Measurements from ENCODE around the gene GNL1.
"Not testable (repeated sequence)": the region's sequence is repeated elsewhere in the genome, so short reads cannot be mapped to it uniquely, and the experiment has no call there.

GNL1 gene

DNA sequence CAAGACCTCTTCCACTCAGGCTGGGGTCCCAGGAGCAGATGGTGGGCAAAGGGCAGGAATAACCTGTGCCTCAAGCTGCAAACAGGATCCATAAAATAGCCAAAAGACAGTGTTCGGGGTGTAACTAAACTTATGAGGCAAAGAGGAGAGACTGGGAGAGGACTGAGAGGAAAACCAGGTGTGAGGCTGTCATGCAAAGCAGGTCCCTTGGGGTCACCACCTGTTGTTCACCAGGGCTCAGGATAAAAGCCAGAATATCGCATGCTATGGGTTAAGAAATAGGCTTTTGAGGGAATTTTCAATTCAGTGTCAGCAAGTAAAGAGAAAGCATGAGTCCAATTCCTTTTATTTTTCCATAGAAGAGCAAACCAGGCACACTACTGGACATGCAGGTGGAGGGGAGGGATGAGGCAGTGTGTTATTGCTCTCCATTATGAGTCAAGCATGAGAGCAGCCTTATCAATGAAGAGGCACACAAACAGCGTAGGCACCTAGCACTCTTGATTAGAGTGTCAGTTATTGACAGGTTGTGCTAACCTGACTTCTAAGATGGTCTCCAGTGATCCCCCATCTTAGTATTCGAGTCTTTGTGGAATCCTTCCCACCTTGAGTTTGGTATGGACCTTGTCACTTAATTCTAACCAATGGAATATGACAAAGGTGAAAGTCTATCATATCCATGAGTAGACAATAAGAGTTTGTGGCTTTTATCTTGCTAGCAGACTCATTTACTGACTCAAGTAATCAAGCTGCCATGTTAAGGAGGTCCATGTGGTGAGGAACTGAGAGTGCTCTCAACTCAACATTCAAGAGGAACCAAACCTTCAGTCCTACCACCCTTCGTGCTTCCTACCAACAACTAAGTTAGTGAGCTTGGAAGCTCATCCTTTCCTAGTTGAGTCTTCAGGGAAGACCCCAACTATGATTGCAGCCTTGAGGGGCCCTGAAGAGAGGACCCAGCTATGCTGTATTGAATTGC, 48.2 kb downstream of the GNL1 start:
- Histone ChIP-seq H3K27me3 (peaks cover 0 to 5% of the 10 kb centered on the region in 2 donors), H3K9me3 (no peaks in the 10 kb centered on the region), H3K27ac (no peak overlapping the region), H3K4me3 (no peak overlapping the region), H3K36me3 (no peaks in the 10 kb centered on the region), H3K4me1 (no peaks in the 10 kb centered on the region)
- TF ChIP-seq, protein P1, sequence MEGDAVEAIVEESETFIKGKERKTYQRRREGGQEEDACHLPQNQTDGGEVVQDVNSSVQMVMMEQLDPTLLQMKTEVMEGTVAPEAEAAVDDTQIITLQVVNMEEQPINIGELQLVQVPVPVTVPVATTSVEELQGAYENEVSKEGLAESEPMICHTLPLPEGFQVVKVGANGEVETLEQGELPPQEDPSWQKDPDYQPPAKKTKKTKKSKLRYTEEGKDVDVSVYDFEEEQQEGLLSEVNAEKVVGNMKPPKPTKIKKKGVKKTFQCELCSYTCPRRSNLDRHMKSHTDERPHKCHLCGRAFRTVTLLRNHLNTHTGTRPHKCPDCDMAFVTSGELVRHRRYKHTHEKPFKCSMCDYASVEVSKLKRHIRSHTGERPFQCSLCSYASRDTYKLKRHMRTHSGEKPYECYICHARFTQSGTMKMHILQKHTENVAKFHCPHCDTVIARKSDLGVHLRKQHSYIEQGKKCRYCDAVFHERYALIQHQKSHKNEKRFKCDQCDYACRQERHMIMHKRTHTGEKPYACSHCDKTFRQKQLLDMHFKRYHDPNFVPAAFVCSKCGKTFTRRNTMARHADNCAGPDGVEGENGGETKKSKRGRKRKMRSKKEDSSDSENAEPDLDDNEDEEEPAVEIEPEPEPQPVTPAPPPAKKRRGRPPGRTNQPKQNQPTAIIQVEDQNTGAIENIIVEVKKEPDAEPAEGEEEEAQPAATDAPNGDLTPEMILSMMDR (IDR thresholded peaks at IDR 0.05): no peak
- intact Hi-C loops (cut with DNase I; ENCODE audit: low total_unique reads): no loop called here
- no peak for DNase-seq

DNA sequence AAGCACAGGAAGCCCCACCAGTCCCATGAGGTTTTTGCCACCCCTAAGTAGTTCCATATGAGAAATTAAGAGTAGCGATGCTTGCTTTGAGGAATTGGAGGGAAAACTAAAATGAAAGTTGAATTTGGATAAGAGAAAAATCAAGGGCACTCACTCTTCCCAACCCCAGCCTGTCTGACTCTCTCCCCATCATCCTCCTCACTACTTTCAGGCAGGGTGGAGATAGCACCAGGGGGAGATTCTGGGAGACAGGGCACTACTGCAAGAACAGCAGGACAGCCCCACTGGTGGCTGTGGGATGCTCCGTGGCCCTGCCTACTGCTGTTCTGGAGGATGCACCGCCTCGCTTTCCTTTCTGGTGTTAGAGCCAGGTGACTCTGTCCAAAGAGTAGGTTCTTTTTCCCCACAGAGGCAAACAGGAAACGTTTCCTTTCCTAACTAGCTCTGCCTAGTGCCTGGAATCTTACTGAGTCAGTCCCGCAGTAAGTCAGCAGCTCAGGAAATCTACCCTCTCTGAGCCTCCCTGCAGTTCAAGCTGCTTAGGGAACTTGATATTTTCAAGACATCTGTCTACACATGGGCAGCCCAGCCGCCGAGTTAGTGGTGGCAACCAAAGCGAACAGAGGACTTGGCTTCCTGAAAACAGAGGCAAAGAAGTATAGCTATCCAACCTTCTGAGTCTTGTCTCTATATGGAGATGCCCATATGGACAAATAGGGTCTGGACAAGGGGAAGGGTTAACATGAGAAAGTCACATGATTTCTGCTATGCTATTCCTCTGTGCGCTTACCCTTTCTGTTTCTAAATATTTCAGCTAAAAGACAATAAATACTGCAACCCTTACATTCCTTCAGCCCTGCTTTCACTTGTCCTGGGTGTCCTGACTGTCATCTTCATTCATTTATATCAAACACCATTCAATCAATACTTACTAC, 55.6 kb downstream of the GNL1 start:
- no peaks in the 10 kb centered on the region for H3K4me1 ChIP-seq
- H3K27me3 ChIP-seq: no peaks in the 10 kb centered on the region
- intact Hi-C loops (cut with DNase I; ENCODE audit: low total_unique reads): no loop called here
- H3K9me3 ChIP-seq: no peaks in the 10 kb centered on the region
- H3K4me3 ChIP-seq: no peak overlapping the region
- H3K27ac ChIP-seq: no peak overlapping the region
- no peak for DNase-seq
- no peaks in the 10 kb centered on the region for H3K36me3 ChIP-seq
- TF ChIP-seq, protein P1 (IDR thresholded peaks at IDR 0.05): no peak

DNA sequence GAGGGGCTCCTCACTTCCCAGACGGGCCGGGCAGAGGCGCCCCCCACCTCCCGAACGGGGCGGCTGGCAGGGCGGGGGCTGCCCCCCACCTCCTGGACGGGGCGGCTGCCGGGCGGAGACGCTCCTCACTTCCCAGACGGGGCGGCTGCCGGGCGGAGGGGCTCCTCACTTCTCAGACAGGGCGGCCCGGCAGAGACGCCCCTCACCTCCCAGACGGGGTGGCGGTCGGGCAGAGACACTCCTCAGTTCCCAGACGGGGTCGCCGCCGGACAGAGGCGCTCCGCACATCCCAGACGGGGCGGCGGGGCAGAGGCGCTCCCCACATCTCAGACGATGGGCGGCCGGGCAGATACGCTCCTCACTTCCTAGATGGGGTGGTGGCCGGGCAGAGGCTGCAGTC, 57.6 kb downstream of the GNL1 start:
- H3K4me1 ChIP-seq; intact Hi-C loops (cut with DNase I; ENCODE audit: low total_unique reads); DNase-seq; H3K27me3 ChIP-seq; H3K9me3 ChIP-seq; H3K36me3 ChIP-seq; H3K27ac ChIP-seq; H3K4me3 ChIP-seq: not testable (repeated sequence)

DNA sequence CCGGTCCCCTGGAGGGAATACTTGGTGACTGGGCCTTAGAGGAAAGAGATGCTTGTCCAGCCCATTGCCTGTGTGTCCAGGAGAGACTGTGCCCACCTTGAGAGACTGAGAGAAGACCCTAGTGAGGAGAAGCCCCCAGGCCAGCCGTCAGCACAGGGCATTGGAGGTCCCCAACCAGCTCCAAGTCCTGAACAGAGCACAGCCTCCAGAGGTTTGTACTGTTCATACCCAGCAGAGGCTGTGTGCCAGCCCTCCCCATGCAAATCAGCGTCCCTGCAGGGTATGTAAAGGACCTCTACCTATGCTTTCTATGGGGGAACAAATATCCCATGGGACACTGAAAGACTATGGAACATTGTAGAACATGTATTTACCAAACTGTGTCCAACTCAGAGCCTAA, 58.6 kb downstream of the GNL1 start:
- DNase-seq: no peak
- peaks cover 3 to 16% (median 15%) of the 10 kb centered on the region in 3 donors for H3K36me3 ChIP-seq
- TF ChIP-seq, protein P1 (IDR thresholded peaks at IDR 0.05): no peak
- no peak overlapping the region for H3K27ac ChIP-seq
- intact Hi-C loops (cut with DNase I; ENCODE audit: low total_unique reads): no loop called here
- peaks cover 0 to 3% (median 0%) of the 10 kb centered on the region in 4 donors for H3K4me1 ChIP-seq
- no peaks in the 10 kb centered on the region for H3K27me3 ChIP-seq
- no peak overlapping the region for H3K4me3 ChIP-seq
- H3K9me3 ChIP-seq: no peaks in the 10 kb centered on the region

DNA sequence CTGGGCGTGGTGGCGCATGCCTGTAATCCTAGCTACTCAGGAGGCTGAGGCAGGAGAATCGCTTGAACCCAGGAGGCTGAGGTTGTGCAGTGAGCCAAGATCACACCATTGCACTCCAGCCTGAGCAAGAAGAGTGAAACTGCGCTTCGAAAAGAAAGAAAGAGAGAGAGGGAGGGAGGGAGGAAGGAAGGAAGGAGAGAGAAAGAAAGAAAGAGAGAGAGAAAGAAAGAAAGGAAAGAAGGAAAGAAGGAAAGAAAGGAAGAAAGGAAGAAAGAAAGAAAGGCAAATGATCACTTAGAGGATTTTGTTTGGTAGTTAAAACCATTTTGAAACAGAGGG, 59.1 kb downstream of the GNL1 start:
- peaks cover 7 to 21% (median 20%) of the 10 kb centered on the region in 3 donors for H3K36me3 ChIP-seq
- DNase-seq; H3K9me3 ChIP-seq; H3K4me3 ChIP-seq; H3K27ac ChIP-seq; H3K27me3 ChIP-seq; H3K4me1 ChIP-seq; intact Hi-C loops (cut with DNase I; ENCODE audit: low total_unique reads): not testable (repeated sequence)

DNA sequence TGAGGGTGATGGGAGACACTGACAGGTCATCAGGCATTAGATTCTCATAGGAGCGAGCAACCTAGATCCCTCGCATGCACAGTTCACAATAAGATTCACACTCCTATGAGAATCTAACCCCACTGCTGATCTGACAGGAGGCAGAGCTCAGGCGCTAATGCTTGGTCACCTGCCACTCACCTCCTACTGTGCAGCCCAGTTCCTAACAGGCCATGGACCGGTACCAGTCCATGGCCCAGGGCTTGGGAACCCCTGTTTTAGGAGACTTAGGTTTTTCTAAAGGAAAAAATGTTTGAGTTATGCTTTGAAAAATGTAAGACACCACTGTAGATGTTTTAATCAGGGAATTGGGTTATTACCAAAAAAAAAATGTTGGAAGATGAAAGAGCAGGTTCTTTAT, 60.3 kb downstream of the GNL1 start:
- DNase-seq: no peak
- Histone ChIP-seq H3K4me1 (peaks cover 0 to 16% (median 7%) of the 10 kb centered on the region in 4 donors), H3K9me3 (no peaks in the 10 kb centered on the region), H3K27me3 (no peaks in the 10 kb centered on the region), H3K36me3 (peaks cover 20 to 34% (median 32%) of the 10 kb centered on the region in 3 donors), H3K4me3 (no peak overlapping the region), H3K27ac (no peak overlapping the region)
- intact Hi-C loops (cut with DNase I; ENCODE audit: low total_unique reads): loop anchor here (2.0 kb wide), 1 partner anchor 417 kb away; no protein-coding TSS in a partner anchor
- TF ChIP-seq, protein P1 (IDR thresholded peaks at IDR 0.05): no peak

DNA sequence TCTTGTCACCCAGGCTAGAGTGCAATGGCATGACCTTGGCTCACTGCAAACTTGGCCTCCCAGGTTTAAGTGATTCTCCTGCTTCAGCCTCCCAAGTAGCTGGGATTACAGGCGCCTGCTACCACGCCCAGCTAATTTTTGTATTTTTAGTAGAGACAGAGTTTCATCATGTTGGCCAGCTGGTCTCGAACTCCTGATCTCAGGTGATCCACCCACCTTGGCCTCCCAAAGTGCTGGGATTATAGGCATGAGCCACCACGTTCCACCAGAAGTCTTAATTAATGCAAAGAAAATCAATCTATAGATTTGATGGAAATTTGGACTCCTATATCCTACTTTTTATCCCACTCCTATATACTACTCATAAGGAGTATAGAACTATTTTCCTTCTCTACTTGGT, 61.2 kb downstream of the GNL1 start:
- not testable (repeated sequence) for H3K4me3 ChIP-seq, H3K27me3 ChIP-seq, H3K9me3 ChIP-seq, DNase-seq, H3K27ac ChIP-seq
- Histone ChIP-seq H3K4me1 (peaks cover 0 to 25% (median 16%) of the 10 kb centered on the region in 4 donors), H3K36me3 (peaks cover 28 to 40% (median 40%) of the 10 kb centered on the region in 3 donors)
- intact Hi-C loops (cut with DNase I; ENCODE audit: low total_unique reads): loop anchor here (2.0 kb wide), 1 partner anchor 418 kb away; no protein-coding TSS in a partner anchor
